ENCODE data around the gene ROR1. TPM values are rescaled to one million over a fixed set of nuclear protein-coding genes. Genes with fewer than 3 reads are reported as not detected.

ROR1 gene
- total and polyA plus RNA-seq, 10 of the 15 experiments (the other 5 are each of a cell fraction or from before 2014, with no cell fraction given): 0.02 to 0.08 (median 0.05) TPM; not detected in 6

DNA sequence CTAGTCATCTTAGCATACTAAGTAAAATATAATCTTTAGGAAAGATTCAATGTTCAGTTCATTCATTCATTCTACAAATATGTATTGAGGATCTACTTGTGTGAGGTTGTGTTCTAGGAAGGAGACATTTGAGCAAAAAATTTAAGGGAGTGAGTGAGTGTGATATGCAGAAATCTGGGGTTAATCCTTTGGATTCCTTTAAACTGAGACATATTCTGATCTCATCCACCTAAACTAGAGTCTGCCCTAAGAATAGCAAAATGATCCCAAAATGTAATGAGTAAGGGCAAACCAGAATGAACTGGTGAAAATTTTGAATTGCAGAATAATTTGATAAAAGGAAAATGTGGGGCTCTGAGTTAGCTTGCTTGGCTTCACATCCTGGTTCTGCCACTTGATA lies 438.2 kb downstream of the ROR1 start:
- ChIA-PET POLR2A (no interaction called here), SMC1A (ENCODE audit: uncharacterized antibody, unreplicated experiment) (interaction anchor here (1.2 to 1.3 kb wide), 2 partner anchors 14 to 17 kb away, joined by 4 to 8 read pairs; no protein-coding TSS in a partner anchor)
- no peak for ATAC-seq

More for the DNA sequence above, 438.2 kb downstream of the ROR1 start:
- DNase-seq (ENCODE audit: low read depth, low spot score) (no peak), FAIRE-seq (no peak)
- Histone ChIP-seq H3K9me3 (replicated peaks; ENCODE audit: control insufficient read depth, insufficient read depth, low read length) (no peaks in the 10 kb centered on the region), H4K20me1 (ENCODE audit: control insufficient read depth, insufficient read depth) (no peaks in the 10 kb centered on the region), H3K9ac (ENCODE audit: control insufficient read depth, insufficient read depth, low read length) (no peak overlapping the region), H3K79me2 (ENCODE audit: control insufficient read depth, insufficient read depth, low read length) (no peaks in the 10 kb centered on the region), H3K4me2 (ENCODE audit: control insufficient read depth, insufficient read depth) (no peak overlapping the region), H2AFZ (ENCODE audit: control insufficient read depth, low read depth, low read length) (no peak overlapping the region), H3K27ac (ENCODE audit: control insufficient read depth, insufficient read depth) (no peak overlapping the region), H3K4me1 (ENCODE audit: control insufficient read depth, insufficient read depth, low read length) (no peaks in the 10 kb centered on the region), H3K27me3 (replicated peaks in 1 of 2; ENCODE audit: control insufficient read depth in 2 of 2, insufficient read depth in 2 of 2, low read length in 1 of 2) (no peaks in the 10 kb centered on the region; a peak in 1 of 4 replicates), H3K4me3 (no peak overlapping the region), H3K36me3 (ENCODE audit: control insufficient read depth in 2 of 2, insufficient read depth in 2 of 2, low read length in 1 of 2) (no peaks in the 10 kb centered on the region)
- CTCF ChIA-PET: interaction anchor here (1.2 to 1.7 kb wide), 2 partner anchors 19 to 31 kb away, joined by 3 to 4 read pairs; no protein-coding TSS in a partner anchor
- RAD21 ChIA-PET (ENCODE audit: unreplicated experiment): no interaction called here
- TF ChIP-seq SREBF2 (IDR thresholded peaks at IDR 0.05; ENCODE audit: low read length) (no peak), CBX3 (IDR thresholded peaks at IDR 0.05; ENCODE audit: borderline replicate concordance, low read depth) (no peak), ZNF274 (IDR thresholded peaks at IDR 0.05; ENCODE audit: insufficient read depth, insufficient read length) (no peak), EZH2 (IDR thresholded peaks at IDR 0.05; ENCODE audit: borderline replicate concordance, control insufficient read depth, low read depth, low read length) (no peak), ASH2L (IDR thresholded peaks at IDR 0.05; ENCODE audit: borderline replicate concordance, low read depth) (no peak), SIN3A (IDR thresholded peaks at IDR 0.05; ENCODE audit: low read depth, low read length) (no peak)
- TF ChIP-seq, protein P1, sequence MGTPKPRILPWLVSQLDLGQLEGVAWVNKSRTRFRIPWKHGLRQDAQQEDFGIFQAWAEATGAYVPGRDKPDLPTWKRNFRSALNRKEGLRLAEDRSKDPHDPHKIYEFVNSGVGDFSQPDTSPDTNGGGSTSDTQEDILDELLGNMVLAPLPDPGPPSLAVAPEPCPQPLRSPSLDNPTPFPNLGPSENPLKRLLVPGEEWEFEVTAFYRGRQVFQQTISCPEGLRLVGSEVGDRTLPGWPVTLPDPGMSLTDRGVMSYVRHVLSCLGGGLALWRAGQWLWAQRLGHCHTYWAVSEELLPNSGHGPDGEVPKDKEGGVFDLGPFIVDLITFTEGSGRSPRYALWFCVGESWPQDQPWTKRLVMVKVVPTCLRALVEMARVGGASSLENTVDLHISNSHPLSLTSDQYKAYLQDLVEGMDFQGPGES (IDR thresholded peaks at IDR 0.05): no peak
- TF ChIP-seq, protein P2, sequence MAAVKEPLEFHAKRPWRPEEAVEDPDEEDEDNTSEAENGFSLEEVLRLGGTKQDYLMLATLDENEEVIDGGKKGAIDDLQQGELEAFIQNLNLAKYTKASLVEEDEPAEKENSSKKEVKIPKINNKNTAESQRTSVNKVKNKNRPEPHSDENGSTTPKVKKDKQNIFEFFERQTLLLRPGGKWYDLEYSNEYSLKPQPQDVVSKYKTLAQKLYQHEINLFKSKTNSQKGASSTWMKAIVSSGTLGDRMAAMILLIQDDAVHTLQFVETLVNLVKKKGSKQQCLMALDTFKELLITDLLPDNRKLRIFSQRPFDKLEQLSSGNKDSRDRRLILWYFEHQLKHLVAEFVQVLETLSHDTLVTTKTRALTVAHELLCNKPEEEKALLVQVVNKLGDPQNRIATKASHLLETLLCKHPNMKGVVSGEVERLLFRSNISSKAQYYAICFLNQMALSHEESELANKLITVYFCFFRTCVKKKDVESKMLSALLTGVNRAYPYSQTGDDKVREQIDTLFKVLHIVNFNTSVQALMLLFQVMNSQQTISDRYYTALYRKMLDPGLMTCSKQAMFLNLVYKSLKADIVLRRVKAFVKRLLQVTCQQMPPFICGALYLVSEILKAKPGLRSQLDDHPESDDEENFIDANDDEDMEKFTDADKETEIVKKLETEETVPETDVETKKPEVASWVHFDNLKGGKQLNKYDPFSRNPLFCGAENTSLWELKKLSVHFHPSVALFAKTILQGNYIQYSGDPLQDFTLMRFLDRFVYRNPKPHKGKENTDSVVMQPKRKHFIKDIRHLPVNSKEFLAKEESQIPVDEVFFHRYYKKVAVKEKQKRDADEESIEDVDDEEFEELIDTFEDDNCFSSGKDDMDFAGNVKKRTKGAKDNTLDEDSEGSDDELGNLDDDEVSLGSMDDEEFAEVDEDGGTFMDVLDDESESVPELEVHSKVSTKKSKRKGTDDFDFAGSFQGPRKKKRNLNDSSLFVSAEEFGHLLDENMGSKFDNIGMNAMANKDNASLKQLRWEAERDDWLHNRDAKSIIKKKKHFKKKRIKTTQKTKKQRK (IDR thresholded peaks at IDR 0.05; ENCODE audit: low read depth, low read length): no peak
- BruUV-seq (replicated peaks): no TSS peak
- in situ Hi-C loops (cut with MboI) (no loop called here), intact Hi-C loops (cut with micrococcal nuclease; ENCODE audit: unreplicated experiment) (no loop called here)
